HepG2 (cell line): Measurements from ENCODE around the gene SRF. TPM values are rescaled to one million over a fixed set of nuclear protein-coding genes. Genes with fewer than 3 reads are reported as not detected.

ENCODE experiments used
- ATAC-seq: fragments of 200-7000 bp; cut with Tn5 transposase; 3 replicates; pipeline ENCODE4 v1.9.1; 2020; ENCODE audit warnings: mild to moderate bottlenecking, moderate library complexity
- BruUV-seq: library from RNA; stranded (reverse); fragments of 400-500 nt; replicated peaks from 2 replicates; lab custom pipeline; 2021; lab: Mats Ljungman, UMichigan
- CTCF ChIA-PET: fragments of 300-600 bp; formaldehyde crosslinking; extraction: SDS; loops from one replicate; lab custom pipeline; 2021; ENCODE audit warnings: low total read pairs, inconsistent platforms, low intra/inter-chr PET ratio; lab: Yijun Ruan, JAX
- POLR2A ChIA-PET: fragments of 350-600 bp; sonication (Branson Sonifier 250); formaldehyde crosslinking; loops from one replicate; lab custom pipeline; 2020; ENCODE audit warnings: antibody characterized with exemption, inconsistent platforms; lab: Yijun Ruan, JAX
- DNase-seq: peaks from one replicate; pipeline ENCODE4 v3.0.0-alpha.2; 2015; ENCODE audit warnings: low spot score
- FAIRE-seq: peaks from 3 replicates; lab custom pipeline; 2011; peaks lifted over from hg19 to GRCh38; lab: Jason Lieb, UNC
- H2AFZ ChIP-seq: one replicate; pipeline ENCODE4 v1.6.1; 2011; ENCODE audit warnings: low read length, inconsistent platforms
- H3K27ac ChIP-seq: fragments of 300-600 bp; 3 replicates; pipeline ENCODE4 v1.8.0; 2011; ENCODE audit warnings: mixed run types, mild to moderate bottlenecking, mixed read lengths, low read length, inconsistent platforms; ENCODE audit not compliant: insufficient read depth; ENCODE audit errors: extremely low read length
- H3K27me3 ChIP-seq, 2 experiments: fragments of 200-600 bp in 1 of 2; 2 replicates in 1 of 2; 3 replicates in 1 of 2; pipeline versions ENCODE4 v1.6.0 to v1.8.0; 2011; ENCODE audit warnings: low read length in 2 of 2, mild to moderate bottlenecking in 2 of 2, moderate library complexity in 2 of 2, inconsistent platforms in 1 of 2; ENCODE audit not compliant: insufficient read depth in 2 of 2, control insufficient read depth in 1 of 2
- H3K36me3 ChIP-seq, 2 experiments: fragments of 200-600 bp in 1 of 2; replicated peaks in 1 of 2; 2 replicates in 1 of 2; 3 replicates in 1 of 2; pipeline versions ENCODE4 v1.5.1 to v1.8.0; 2011; ENCODE audit warnings: low read length in 2 of 2, inconsistent platforms in 1 of 2; ENCODE audit not compliant: insufficient read depth in 2 of 2, control insufficient read depth in 1 of 2
- H3K4me1 ChIP-seq: 2 replicates; pipeline ENCODE4 v1.5.1; 2012; ENCODE audit warnings: low read length, inconsistent platforms; ENCODE audit not compliant: insufficient read depth
- H3K4me2 ChIP-seq: 2 replicates; pipeline ENCODE4 v1.6.0; 2011; ENCODE audit warnings: low read depth, low read length, inconsistent platforms
- H3K4me3 ChIP-seq, 3 experiments: fragments of 200-600 bp in 1 of 3; sonication (generic), shearing (Covaris generic) in 1 of 3; replicated peaks in 1 of 3; 2 replicates each; pipeline ENCODE4 v1.5.1; 2011 to 2016; ENCODE audit warnings: low read length in 3 of 3, inconsistent platforms in 2 of 3, low read depth in 2 of 3, mild to moderate bottlenecking in 2 of 3, control low read depth in 1 of 3, mixed read lengths in 1 of 3; ENCODE audit not compliant: insufficient read depth in 1 of 3
- H3K79me2 ChIP-seq: one replicate; pipeline ENCODE4 v1.6.1; 2011; ENCODE audit warnings: low read length, inconsistent platforms; ENCODE audit not compliant: insufficient read depth
- H3K9ac ChIP-seq: 2 replicates; pipeline ENCODE4 v1.6.0; 2011; ENCODE audit warnings: mild to moderate bottlenecking, low read depth, low read length, inconsistent platforms; ENCODE audit not compliant: insufficient read depth
- H3K9me3 ChIP-seq: 2 replicates; pipeline ENCODE4 v1.5.1; 2012; ENCODE audit warnings: mild to moderate bottlenecking, low read length
- H4K20me1 ChIP-seq: 2 replicates; pipeline ENCODE4 v1.6.0; 2011; ENCODE audit warnings: inconsistent platforms, mild to moderate bottlenecking, low read length, moderate library complexity; ENCODE audit not compliant: insufficient read depth
- CCAR2 ChIP-seq: fragments of 200-400 bp; formaldehyde crosslinking; optimal IDR thresholded peaks from 2 replicates; pipeline ENCODE3; 2018; ENCODE audit warnings: low read depth, mild to moderate bottlenecking, low read length, moderate library complexity
- CREM ChIP-seq, 2 experiments: sonication (generic) in 1 of 2; formaldehyde crosslinking in 1 of 2; IDR thresholded peaks; 2 replicates each; pipeline versions ENCODE4 v1.4.0 to v1.6.1; 2016 to 2020; ENCODE audit warnings: antibody characterized with exemption in 1 of 2, mild to moderate bottlenecking in 1 of 2, missing genetic modification reagents in 1 of 2
- HIVEP1 ChIP-seq: sonication (generic); formaldehyde crosslinking; IDR thresholded peaks from 2 replicates; pipeline ENCODE4 v1.4.0; 2020; ENCODE audit warnings: mild to moderate bottlenecking, missing genetic modification reagents
- NCOA5 ChIP-seq: sonication (generic); formaldehyde crosslinking; IDR thresholded peaks from 2 replicates; pipeline ENCODE4 v1.4.0; 2020; ENCODE audit warnings: missing genetic modification reagents
- NR1H2 ChIP-seq: sonication (generic); formaldehyde crosslinking; IDR thresholded peaks from 2 replicates; pipeline ENCODE4 v1.8.1; 2022; ENCODE audit warnings: low read depth, missing genetic modification reagents, borderline replicate concordance
- SNRNP70 ChIP-seq: fragments of 200-400 bp; formaldehyde crosslinking; IDR thresholded peaks from 2 replicates; pipeline ENCODE4 v1.6.1; 2017; ENCODE audit warnings: mild to moderate bottlenecking, low read depth, low read length, moderate library complexity
- TEF ChIP-seq: sonication (generic); formaldehyde crosslinking; IDR thresholded peaks from 2 replicates; pipeline ENCODE4 v1.5.0; 2020; ENCODE audit warnings: missing genetic modification reagents
- YEATS2 ChIP-seq: sonication (generic); formaldehyde crosslinking; IDR thresholded peaks from 2 replicates; pipeline ENCODE4 v1.4.0; 2020; ENCODE audit warnings: missing genetic modification reagents, borderline replicate concordance
- ZNF205 ChIP-seq: IDR thresholded peaks from 2 replicates; pipeline ENCODE4 v1.6.1; 2018; ENCODE audit warnings: missing biosample characterization, missing genetic modification reagents
- ZNF569 ChIP-seq: sonication (generic); formaldehyde crosslinking; IDR thresholded peaks from 2 replicates; pipeline ENCODE4 v1.5.0; 2020; ENCODE audit warnings: mild to moderate bottlenecking, missing genetic modification reagents, moderate library complexity, borderline replicate concordance
- ZNF629 ChIP-seq: sonication (generic); formaldehyde crosslinking; conservative IDR thresholded peaks from 2 replicates; pipeline ENCODE4 v1.5.0; 2020; ENCODE audit warnings: missing genetic modification reagents
- WGBS: methylation state at CpG from one replicate; pipeline ENCODE4 v1.1.6; 2017; ENCODE audit warnings: low lambda C conversion rate; 5-methylcytosine and 5-hydroxymethylcytosine counted together
- in situ Hi-C: cut with HindIII; loops from 2 replicates; pipeline ENCODE4 v1.10.0; 2017; ENCODE audit warnings: low pct_unique_long_range_greater_than_20kb; ENCODE audit not compliant: extremely low pct_ligation_motif_present
- intact Hi-C: fragments of 100-400 bp; cut with micrococcal nuclease; formaldehyde crosslinking; loops from one replicate; pipeline ENCODE4 v1.10.0; 2022; ENCODE audit not compliant: unreplicated experiment
- polyA plus RNA-seq, 8 experiments: library from polyadenylated mRNA; depleted of rRNA in 3 of 8; stranded (reverse) in 7 of 8; unstranded in 1 of 8; fragments of >200 nt; fragmentation: Illumina TruSeq in 4 of 8; extraction: Trizol in 4 of 8; gene quantifications; 2 replicates each; pipeline versions ENCODE4 v1.2.1 to v1.2.3, GENCODE V29; 2011 to 2016; ENCODE audit warnings: low read depth in 4 of 8, missing spikeins in 1 of 8, mixed read lengths in 1 of 8; ENCODE audit not compliant: insufficient read depth in 1 of 8
- total RNA-seq, 5 experiments: library from RNA; depleted of rRNA; stranded (reverse); fragments of >200 nt; fragmentation: Illumina TruSeq; extraction: Trizol; gene quantifications; 2 replicates each; pipeline ENCODE4 v1.2.3, GENCODE V29; 2016; ENCODE audit warnings: low read depth in 1 of 5

Gene SRF
- total and polyA plus RNA-seq, 2 of the 13 experiments (the other 11 are each of a cell fraction or from before 2014, with no cell fraction given): 25.5 to 44.1 TPM

- in situ Hi-C loops: no loop called here
- POLR2A ChIA-PET: no interaction called here
Observed at GRCh38 chr6:43188426-43188825, 17.4 kb downstream of the SRF start.

GRCh38 chr6:43189776-43190304 lies 18.8 kb downstream of the SRF start:
- no TSS peak for BruUV-seq
- no peak for DNase-seq
- no peak for ATAC-seq
- Histone ChIP-seq H2AFZ (no peak overlapping the region), H3K4me1 (peaks cover 7% of the 10 kb centered on the region), H3K4me2 (no peak overlapping the region), H3K79me2 (no peaks in the 10 kb centered on the region), H4K20me1 (no peaks in the 10 kb centered on the region), H3K27me3 (no peaks in the 10 kb centered on the region), H3K4me3 (no peak overlapping the region), H3K9ac (no peak overlapping the region), H3K9me3 (no peaks in the 10 kb centered on the region), H3K36me3 (peaks cover 6 to 7% of the 10 kb centered on the region in 2 experiments; a peak in 4 of 5 replicates), H3K27ac (no peak overlapping the region)
- ChIA-PET POLR2A (interaction anchor here (1.7 kb wide), 1 partner anchor 8 kb away, joined by 6 read pairs; the partner anchor contains the start of gene CUL9), CTCF (no interaction called here)
- intact Hi-C loops (loop anchor here (5.0 kb wide), 1 partner anchor 692 kb away; no protein-coding TSS in a partner anchor), in situ Hi-C loops (no loop called here)
- peak; percentile 4 for FAIRE-seq
- 99% methylated on average over 6 of the region's 6 CpGs for WGBS
- TF ChIP-seq NR1H2 (CRISPR knock-in tag) (no peak), CCAR2 (no peak), SNRNP70 (no peak), ZNF629 (no peak), CREM (IDR thresholded peaks at IDR 0.05) (no peak), CREM (CRISPR knock-in tag; IDR thresholded peaks at IDR 0.05) (no peak), ZNF205 (CRISPR knock-in tag) (no peak), NCOA5 (CRISPR knock-in tag) (no peak)

More at GRCh38 chr6:43188426-43188825, 17.4 kb downstream of the SRF start:
- H4K20me1 ChIP-seq: no peaks in the 10 kb centered on the region
- FAIRE-seq (no peak), DNase-seq (no peak), ATAC-seq (no peak)
- no peak overlapping the region for H3K9ac ChIP-seq
- WGBS: 98% methylated on average over 10 of the region's 10 CpGs
- H3K4me2 ChIP-seq: no peak overlapping the region
- no peaks in the 10 kb centered on the region for H3K27me3 ChIP-seq
- TF ChIP-seq TEF (CRISPR knock-in tag): no peak
- no peak for TF ChIP-seq HIVEP1 (CRISPR knock-in tag)
- TF ChIP-seq YEATS2: no peak
- TF ChIP-seq ZNF569: no peak
- no peaks in the 10 kb centered on the region for H3K9me3 ChIP-seq
- H3K36me3 ChIP-seq: peaks cover 6 to 7% of the 10 kb centered on the region in 2 experiments; a peak in 3 of 5 replicates
- intact Hi-C loops: no loop called here
- peaks cover 8% of the 10 kb centered on the region for H3K4me1 ChIP-seq
- H2AFZ ChIP-seq: no peak overlapping the region
- no peaks in the 10 kb centered on the region for H3K79me2 ChIP-seq
- no TSS peak for BruUV-seq
- no peak overlapping the region for H3K27ac ChIP-seq
- CTCF ChIA-PET: no interaction called here
- no peak overlapping the region for H3K4me3 ChIP-seq
